Activated CD4-positive, alpha-beta T cell treated with anti-CD3 and anti-CD28 coated beads for 48 hours (primary cell): ENCODE measurements around the gene PLCB1.

ENCODE experiments used
- DNase-seq: peaks from one replicate; pipeline ENCODE4 v3.0.0-alpha.2; 2020

Gene PLCB1

DNA sequence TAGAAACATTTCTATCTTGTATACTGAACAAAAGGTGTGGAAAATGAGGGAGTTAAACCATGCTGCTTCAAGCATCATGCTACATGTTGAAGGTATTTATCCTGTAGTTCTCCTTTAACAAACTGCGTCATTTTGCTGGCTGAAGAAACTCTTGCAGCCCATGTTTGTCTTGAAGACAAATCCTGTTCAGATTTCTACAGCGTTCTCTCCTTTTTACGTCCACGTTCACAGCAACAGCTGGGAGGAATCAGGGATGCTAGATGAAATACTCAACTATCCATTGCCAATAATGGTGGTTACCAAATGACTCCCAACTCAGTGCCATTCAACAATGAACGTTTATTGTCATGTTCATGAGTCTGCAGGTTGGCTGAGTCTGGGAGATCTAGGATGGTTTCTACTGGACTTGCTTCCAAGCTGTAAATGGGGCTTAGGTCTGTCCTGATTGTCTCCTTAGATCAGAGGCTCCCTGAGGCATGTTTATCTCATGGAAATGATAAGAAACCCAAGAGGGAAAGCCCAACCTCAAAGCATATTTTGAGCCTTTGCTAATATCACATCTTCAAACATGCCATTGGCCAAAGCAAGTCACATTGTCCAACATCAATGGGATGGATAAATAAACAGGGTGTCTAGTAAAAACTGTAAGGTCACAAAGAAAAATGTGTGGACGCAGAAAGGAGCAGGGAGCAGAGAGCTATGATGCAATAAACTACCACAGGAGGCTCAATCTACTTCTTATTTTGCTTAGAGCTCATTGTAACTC is 2.7 kb upstream of the PLCB1 start:
- DNase-seq = no peak

DNA sequence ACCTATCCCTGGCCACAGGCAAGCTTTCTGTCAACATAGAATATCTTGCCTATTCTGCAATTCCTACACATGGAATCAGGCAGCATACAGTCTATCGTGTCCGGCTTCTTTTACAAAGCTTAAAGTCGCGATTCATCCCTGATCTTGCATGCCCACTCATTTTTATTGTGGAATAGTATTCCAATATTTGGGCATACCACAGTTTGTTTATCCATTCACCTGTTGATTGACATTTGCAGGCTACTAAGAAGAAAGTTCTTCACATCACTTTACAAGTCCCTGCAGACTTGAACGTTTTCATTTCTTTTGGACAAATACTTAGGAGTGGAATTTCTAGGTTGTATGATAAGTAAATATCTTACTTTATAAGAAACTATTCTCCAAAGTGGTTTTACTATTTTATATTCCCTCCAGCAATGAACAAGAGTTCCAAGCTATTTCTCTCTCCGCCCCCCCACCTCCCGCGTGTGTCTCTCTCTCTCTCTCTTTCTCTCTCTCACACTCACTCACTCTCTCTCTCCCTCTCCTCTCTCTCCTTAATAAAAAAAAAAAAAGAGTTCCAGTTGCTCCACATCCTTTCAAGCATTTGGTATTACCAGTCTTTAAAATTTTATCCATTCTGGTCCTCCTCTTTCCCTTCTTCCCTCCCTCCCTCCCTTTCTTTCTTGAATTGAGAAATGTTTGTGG is 1.1 kb upstream of the PLCB1 start:
- no peak for DNase-seq

- peak; percentile 11 for DNase-seq
Measured at GRCh38 chr20:8132484-8133309, 631 bp downstream of the PLCB1 start.

DNA sequence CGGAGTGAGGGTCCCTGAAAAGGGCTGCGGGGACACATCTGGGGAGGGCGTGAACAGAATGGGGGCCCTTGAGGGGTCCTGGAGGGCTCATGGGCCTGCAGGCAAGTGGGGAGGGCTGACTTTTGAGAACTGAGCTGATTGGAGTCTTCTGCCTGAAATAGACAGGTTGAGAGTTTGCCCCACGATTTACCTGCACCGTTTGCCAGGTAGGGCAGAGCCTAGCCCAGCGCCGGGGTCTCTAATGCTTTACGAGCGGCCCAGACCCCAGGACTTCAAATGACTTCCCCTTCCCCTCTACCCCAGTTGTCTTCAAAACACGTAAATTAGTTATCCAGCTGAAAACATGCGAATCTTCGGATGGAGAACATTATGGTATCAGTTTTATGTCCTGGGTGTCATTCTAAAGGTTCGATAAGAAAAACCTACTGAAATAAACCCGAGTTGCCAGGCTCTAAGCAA is 1.3 kb downstream of the PLCB1 start:
- DNase-seq = no peak

DNA sequence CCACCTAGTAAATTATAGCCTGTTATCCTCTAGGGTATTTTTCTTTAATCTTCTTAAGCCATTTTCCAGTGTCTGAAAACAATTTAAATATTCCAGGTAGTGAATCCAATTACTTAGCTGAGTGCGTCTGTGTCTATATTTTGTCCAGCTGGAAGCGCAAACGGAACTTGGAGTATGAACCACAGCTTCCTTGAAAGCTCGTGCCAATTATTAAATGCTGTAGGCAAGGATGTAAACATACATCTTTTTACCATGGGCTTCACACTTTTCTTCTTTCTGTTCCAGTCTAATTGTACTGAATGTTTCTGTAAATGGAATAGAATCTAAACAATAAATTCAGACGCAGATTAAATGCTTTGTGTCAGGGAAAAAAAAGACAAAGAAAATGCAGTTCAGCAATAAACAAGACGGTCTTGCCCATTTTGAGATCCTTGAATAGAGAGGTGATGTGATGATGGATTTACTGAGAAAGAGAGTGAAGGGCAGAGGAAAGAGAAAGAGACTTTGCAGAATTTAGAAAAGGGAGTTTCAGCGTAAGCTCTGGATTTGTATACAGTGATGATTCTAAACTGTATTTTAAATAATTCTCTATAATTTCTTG is 1.9 kb downstream of the PLCB1 start:
- DNase-seq = no peak

DNA sequence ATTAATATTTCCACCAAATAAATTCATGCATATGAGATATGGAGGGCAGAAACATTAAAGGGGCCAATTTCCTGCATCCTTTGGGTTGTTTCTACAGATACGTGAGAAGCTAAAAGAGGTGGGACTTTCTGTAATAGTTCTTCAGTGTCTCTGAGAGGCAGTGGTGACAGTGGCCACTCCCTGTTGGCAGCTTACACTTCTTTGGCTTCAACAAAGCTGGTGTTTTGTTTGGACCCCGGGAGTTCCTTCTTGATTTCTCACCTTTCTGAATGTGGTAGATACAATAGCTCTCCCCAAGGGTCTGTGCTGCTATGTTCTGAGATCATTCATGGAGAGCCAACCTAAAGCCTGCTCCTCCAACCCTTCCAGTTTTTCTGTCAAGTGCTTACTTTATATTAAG is 7.8 kb downstream of the PLCB1 start:
- no peak for DNase-seq

DNA sequence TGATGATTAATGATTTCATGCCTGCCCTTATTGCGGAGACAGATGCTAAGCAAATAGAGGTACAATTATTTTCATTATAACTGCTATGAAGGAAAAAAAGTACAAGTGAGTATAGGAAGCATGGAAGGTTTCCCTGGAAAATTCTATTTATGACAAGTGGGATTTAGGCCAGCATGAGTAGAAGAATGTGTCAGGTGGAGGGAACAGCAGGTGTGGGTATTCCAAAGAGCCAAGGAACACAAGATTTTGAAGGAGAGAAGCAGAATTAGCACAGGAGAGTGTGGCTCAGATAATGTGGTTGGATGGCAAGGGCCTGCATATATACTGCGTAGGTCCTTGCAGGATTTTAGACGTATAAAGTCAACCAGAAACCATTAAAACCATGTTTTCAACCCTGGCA is 11.4 kb downstream of the PLCB1 start:
- no peak for DNase-seq

GRCh38 chr20:8144282-8145245 is 12.5 kb downstream of the PLCB1 start:
- DNase-seq = no peak

DNA sequence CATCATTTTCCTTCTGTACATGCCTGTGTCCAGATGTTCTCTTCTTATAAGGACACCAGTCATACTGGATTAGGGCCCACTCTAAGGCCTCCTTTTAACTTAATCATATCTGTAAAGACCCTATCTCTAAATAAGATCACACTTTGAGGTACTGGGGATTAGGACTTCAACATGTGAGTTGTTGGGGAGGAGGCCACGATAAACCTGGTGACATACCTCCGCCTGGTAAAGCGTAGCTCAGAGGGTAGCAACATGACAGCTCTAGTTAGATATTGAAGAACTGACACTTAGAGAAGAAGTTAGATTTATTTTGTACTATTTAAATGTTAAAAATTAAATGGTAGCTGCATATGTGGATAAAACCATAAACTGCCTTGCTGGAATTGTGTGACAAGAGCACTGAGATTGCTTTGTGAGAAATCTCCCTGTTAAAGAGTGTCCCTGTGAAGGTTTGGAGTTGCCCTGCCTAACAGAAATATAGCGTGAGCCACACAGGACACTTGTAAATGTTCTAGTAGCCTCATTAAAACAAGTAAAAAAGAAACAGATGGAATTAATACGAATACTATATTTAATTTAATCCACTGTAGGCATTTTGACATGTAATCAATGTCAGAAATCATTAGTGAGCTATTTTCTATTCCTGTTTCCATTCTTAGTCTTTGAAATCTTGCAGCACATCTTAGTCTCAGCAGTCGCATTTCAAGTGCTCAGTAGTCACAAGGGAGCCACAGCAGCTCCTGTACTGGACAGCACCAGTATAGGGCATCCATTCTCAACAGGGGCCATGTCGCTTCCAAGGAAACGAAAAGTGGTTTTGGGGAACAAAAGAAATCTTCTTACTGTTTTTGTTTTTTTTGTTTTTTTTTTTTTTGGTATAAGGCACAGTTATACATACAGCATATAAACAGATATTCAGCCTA is 13.4 kb downstream of the PLCB1 start:
- no peak for DNase-seq

DNA sequence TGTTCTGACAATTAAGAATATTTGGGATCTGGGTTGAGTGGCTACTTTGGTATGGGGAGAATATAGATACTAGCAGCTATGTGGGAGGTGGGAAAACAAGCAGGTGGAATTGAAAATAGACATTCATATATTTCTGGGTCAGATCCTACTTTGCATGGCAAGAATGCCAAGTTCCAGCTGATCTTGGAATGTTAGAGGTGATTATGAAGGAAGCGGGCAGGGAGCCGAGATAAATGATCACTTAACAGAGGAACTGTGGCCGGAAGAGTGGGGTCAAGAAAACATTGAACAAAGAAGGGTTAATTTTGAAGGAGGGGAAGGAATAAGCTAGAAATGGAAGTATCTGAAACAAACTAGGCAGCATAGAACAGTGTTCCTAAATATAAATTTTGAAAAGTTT is 15.4 kb downstream of the PLCB1 start:
- no peak for DNase-seq

DNA sequence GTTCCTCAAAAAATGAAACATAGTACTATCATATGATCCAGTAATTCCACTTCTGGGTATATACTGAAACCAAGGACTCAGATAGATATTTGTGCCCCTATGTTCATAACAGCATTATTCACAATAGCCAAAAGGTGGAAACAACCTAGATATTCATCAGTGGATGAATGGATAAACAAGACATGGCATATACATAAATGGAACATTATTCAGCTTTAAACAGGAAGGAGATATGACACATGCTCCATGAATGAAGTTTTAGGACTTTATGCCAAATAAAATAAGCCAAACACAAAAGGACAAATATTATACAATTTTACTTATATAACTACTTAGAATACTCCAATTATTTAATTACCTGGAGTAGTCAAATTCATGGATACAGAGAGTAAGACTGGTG is 16.4 kb downstream of the PLCB1 start:
- no peak for DNase-seq

DNA sequence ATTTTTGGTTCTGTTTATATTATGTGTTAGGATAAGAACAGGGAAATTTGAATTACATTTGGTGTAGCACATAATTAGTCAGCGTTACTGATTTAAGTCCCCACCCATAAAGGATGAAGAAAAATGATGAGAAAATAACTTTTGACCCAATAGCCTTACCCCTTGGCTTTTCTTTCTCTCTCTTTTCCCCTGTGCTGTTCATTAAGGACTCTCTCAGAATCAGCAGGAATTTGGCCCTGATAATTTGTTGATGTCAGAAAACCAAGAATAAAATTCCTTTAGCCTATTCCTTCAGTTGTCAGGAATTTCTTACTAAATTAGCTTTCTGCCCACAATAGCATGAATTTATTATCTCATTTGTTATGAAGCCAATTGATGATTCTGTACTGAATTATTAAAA is 18.5 kb downstream of the PLCB1 start:
- DNase-seq = no peak

GRCh38 chr20:8151372-8151771 is 19.3 kb downstream of the PLCB1 start:
- DNase-seq = no peak

- no peak for DNase-seq
Measured at GRCh38 chr20:8152183-8152582, 20.1 kb downstream of the PLCB1 start.

DNA sequence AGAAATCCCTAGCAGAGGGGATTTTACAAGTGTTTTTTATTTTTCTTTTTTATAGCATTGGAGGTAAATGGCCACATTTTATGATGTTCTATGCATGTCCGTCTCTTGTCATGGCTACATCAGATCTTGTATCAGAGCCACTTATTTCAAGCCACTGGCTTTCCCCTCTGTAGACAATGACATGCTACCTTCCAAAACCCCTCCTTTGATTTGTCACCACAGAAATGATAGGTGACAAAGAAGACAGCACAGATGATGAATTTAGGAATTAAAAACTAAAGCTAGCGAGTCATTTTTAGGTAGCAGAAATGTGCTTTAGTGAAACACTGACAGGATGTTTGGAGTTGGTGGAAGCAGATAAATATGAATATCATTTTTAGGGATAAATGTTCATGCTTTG is 20.8 kb downstream of the PLCB1 start:
- DNase-seq = no peak

- DNase-seq = no peak
Measured at GRCh38 chr20:8153281-8153908, 21.3 kb downstream of the PLCB1 start.

- no peak for DNase-seq
Measured at GRCh38 chr20:8154638-8155037, 22.6 kb downstream of the PLCB1 start.

DNA sequence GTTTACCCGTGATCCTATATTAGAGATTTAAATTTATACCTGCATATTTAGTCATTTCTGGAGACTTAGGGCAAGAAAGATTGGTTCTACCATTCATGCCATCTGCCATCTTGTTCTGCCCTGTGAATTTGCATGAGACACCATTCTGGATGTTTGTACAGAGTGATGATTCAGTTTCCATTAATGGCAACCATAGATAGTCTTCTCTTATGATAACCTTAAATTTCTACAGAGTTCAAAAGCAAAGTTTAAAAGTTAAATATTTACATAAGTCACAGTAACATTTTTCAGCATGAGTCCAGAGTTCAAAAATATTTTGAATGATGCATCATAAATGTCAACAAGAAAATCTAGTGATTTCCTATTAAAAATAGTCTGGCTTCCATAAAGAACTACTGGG is 23.2 kb downstream of the PLCB1 start:
- DNase-seq = no peak

DNA sequence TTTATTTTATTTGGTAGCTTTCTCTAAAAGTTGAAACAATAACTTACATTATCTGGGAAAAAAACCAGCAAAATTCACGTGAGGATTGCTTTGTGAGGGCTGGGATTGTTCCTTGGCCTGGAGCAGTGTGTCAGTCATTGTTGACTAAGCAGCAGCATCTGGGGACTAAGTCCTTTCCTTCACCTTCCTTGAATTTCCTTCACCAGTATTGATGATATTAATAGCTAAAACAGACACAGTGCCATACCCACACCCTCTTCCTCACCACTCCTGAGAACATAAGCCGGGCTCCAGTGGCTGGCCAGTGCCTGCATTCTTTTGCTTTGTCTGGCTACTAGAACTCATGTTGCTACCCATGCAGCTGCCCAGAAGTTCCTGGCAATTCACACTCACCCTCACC is 23.7 kb downstream of the PLCB1 start:
- no peak for DNase-seq
